Panc1 (cell line): ENCODE results near the gene PTGFRN.

Source experiments
- CTCF ChIP-seq: fragments of 450-650 bp; IDR thresholded peaks from 2 replicates; pipeline ENCODE4 v1.5.1; 2017; ENCODE audit warnings: mild to moderate bottlenecking
- POLR2AphosphoS5 ChIP-seq: IDR thresholded peaks from 2 replicates; pipeline ENCODE4 v1.6.1; 2012; ENCODE audit warnings: mild to moderate bottlenecking, low read depth, low read length, moderate library complexity
- TF ChIP-seq, protein P1 (sequence below), 2 experiments: IDR thresholded peaks; 2 replicates each; pipeline ENCODE4 v1.6.1; 2011 to 2012; ENCODE audit warnings: low read depth in 2 of 2, control low read depth in 1 of 2, low read length in 1 of 2, mild to moderate bottlenecking in 1 of 2, moderate library complexity in 1 of 2; ENCODE audit not compliant: insufficient read depth in 1 of 2

DNA sequence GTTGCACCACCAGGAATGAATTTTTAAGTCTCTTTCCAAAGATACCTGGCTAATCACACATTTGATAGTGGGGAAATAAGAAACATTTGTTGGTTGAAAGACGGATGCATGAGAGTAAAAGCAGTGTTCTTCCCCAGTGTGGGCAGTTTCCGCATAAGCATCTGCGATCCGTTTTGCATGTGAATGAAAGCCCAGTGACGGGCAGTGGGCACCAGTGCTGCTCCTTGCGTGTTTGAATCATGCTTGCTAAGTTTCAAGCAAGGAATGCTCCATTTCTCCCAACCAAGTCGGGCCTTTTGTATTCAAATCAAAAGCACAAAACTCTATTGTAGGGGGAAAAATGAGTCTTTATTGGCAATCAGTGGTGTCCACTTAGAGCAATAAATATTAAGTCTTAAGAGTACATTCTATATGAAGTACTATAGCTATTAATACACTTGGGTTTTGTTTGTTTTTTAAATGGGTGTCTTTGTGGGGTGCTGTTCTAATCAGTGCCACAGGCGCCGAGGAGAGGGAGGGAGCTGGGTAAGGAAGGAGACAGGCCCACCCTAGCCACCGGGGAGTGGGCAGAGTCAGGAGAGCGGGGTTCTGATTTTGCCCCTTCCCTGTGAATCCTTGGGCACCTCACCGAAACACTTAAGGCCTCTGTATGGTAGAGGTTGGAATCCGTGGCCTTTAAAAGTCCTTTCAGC lies 750 bp upstream of the PTGFRN start:
- TF ChIP-seq POLR2AphosphoS5 (no peak), CTCF (no peak)
- TF ChIP-seq, protein P1, sequence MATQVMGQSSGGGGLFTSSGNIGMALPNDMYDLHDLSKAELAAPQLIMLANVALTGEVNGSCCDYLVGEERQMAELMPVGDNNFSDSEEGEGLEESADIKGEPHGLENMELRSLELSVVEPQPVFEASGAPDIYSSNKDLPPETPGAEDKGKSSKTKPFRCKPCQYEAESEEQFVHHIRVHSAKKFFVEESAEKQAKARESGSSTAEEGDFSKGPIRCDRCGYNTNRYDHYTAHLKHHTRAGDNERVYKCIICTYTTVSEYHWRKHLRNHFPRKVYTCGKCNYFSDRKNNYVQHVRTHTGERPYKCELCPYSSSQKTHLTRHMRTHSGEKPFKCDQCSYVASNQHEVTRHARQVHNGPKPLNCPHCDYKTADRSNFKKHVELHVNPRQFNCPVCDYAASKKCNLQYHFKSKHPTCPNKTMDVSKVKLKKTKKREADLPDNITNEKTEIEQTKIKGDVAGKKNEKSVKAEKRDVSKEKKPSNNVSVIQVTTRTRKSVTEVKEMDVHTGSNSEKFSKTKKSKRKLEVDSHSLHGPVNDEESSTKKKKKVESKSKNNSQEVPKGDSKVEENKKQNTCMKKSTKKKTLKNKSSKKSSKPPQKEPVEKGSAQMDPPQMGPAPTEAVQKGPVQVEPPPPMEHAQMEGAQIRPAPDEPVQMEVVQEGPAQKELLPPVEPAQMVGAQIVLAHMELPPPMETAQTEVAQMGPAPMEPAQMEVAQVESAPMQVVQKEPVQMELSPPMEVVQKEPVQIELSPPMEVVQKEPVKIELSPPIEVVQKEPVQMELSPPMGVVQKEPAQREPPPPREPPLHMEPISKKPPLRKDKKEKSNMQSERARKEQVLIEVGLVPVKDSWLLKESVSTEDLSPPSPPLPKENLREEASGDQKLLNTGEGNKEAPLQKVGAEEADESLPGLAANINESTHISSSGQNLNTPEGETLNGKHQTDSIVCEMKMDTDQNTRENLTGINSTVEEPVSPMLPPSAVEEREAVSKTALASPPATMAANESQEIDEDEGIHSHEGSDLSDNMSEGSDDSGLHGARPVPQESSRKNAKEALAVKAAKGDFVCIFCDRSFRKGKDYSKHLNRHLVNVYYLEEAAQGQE (IDR thresholded peaks at IDR 0.05; ENCODE audit: insufficient read depth in 1 of 2, low read depth in 2 of 2, low read length in 1 of 2): no peak
